HUDEP-2 (cell line): ENCODE results near the gene MMP20.

Experiments
- DNase-seq, 76 experiments: peaks; one replicate each; lab custom pipeline; 2025; ENCODE audit not compliant: unreplicated experiment in 76 of 76; lab: John Stamatoyannopoulos, UW

Gene MMP20

GRCh38 chr11:102592634-102593581 is 32.2 kb downstream of the MMP20 start:
- DNase-seq, result peak in 2 of 76 experiments; percentile 7 to 9

DNA sequence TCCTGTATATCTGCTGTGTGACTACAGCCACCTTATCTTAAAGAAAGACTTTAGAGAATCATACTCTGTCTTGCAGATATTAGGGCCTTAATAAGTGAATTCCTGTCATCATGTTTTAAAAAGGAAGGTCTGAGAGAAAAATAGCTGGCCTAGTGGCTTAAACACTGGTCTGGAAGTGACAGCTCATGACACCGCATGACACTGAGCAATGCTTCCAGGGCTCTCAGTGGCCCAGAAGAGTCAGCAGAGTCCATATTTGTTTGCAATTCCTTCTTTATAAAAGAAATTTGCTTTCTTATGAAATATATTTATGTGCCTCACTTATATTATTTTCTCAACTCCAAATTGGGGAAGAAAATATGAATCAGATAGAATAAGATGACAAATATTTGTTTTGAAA is 33.0 kb downstream of the MMP20 start:
- no peak for DNase-seq

GRCh38 chr11:102591160-102591718 is 33.9 kb downstream of the MMP20 start:
- DNase-seq, result no peak

- DNase-seq, result no peak
Measured at GRCh38 chr11:102590276-102591049, 34.7 kb downstream of the MMP20 start.

DNA sequence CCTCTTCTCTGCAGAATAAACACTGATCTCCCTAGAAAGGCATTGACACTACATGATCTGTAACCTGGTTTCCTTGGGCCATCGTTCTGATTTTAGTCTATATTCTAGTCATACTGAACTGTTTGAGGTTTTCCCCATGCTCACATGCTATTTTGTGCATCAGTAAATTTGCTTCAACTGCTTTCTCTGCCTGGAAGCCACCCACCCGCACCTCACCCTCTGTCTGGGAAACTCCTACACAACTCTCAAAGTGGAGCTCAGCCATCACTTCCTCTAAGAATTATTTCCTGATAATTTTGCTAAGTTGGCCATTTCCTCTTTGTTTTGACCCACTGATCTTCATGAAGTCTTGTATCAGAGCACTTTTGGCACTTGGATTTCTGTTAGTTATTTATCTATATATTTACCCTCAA is 36.1 kb downstream of the MMP20 start:
- no peak for DNase-seq

DNA sequence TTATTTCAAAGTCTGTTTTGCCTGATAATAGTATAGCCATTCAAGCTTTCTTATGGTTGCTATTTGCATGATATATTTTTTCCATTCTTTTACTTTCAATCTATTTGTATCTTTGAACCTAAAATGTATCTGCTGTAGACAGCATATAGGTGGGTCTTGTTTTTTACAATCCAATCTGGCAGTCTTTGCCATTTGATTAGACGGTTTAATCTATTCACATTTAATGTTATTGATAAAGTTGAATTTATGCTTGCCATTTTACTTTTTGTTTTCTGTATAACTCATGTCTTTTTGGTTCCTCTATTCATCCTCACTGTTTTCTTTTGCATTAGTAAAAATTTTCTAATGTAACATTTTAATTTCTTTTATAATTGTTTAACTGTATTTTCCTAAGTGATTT is 37.4 kb downstream of the MMP20 start:
- no peak for DNase-seq

DNA sequence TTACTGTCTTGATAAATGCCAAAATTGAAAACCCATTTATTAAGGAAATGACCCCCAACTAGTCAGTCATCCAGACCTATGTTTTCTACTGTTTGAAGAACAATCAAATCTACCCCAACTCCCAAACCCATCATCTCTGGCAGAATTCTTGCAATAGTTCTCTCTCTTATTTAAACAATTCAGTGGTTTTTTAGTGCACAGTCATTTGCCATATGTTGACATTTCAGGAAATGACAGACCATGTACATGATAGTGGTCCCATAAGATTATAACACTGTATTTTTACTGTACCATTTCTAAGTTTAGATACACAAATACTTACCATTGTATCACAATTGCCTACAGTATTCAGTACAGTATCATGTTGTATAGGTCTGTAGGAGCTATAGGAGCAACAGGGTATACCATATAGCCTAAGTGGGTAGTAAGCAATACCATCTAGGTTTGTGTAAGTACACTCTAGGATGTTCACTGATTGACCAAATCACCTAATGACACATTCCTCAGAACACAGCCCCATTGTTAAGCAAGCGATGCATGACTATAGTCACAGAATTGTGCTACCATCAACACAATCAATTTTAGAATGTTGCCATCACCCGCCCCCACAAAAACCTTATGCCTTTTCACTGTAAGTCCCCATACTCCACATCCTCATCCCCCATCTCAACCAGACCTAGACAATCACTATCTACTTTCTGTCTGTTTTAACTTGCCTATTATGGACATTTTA is 41.8 kb downstream of the MMP20 start:
- DNase-seq, result no peak

- DNase-seq, result no peak
Measured at GRCh38 chr11:102582140-102582539, 43.0 kb downstream of the MMP20 start.

- no peak for DNase-seq
Measured at GRCh38 chr11:102581066-102581465, 44.1 kb downstream of the MMP20 start.

- no peak for DNase-seq
Measured at GRCh38 chr11:102580185-102580951, 44.8 kb downstream of the MMP20 start.

DNA sequence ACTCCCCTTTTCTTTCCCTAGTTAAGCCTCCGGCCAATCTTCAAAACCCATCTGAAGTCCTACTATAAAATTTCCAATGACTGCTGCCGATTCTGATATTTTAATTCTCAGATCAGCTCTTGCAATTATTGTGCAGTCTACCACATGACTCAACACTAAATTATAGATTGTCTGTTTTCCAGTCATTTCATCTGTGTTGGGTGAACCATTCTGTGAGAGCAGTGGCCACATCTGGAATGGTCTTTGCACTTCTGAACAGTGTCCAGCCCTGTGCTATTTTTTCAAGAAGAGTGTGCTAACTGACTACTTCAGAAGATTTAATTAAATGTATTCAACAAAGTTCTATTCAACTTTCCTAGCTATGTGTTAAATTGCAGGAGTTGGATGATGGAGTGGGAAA is 47.4 kb downstream of the MMP20 start:
- no peak for DNase-seq

- no peak for DNase-seq
Measured at GRCh38 chr11:102577182-102577581, 48.0 kb downstream of the MMP20 start.

DNA sequence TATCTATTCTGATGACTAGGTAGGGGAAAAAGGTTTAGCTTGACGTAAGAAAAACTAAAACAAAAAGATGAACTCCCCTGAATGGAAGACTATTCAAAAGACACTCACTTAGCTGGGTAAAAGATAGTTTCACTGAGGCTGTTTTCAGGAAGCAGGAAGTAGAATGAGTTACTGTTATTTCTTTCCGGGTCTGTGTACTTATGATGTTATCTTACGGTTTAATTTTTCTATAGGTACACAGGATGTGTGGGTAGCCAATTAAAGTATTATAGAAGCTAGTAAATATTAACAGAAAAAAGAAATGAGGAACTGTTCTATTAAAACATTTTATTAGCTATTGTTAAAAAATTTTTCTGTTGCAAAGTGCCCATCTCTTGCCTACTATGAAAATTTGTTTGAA is 48.8 kb downstream of the MMP20 start:
- DNase-seq, result no peak

GRCh38 chr11:102575012-102575411 is 50.1 kb downstream of the MMP20 start:
- DNase-seq, result no peak

GRCh38 chr11:102573851-102574250 is 51.3 kb downstream of the MMP20 start:
- no peak for DNase-seq

DNA sequence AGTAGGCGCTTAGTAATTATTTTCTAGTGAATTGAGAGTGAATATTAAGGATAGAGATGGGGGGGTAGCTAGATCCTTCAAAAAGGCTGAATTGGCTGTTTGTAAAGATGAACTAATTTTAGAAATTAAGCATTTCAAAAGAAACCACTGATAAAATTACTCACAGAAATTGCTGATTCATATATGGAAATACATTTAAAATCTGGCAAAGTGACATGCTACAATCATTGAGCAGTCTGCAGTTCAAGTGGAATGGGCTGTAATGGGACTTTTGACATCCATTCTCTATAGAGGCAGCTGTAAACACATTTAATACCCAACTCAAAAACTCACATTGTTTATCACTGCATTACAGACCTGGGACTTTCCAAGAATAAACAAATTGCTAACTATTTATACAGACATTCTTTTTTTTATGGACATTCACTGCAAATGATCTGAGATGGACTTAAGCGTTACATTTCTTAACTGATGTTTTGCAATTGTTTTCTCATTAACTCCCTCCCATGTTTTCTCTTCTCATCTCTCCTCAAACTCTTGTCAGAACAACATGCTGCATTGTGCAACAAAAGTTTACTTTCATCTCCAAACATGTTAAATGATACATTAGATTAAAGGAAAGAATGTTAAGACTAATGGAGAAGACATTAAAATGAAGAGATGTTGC is 52.4 kb downstream of the MMP20 start:
- DNase-seq, result no peak

GRCh38 chr11:102568851-102569250 is 56.3 kb downstream of the MMP20 start:
- no peak for DNase-seq

DNA sequence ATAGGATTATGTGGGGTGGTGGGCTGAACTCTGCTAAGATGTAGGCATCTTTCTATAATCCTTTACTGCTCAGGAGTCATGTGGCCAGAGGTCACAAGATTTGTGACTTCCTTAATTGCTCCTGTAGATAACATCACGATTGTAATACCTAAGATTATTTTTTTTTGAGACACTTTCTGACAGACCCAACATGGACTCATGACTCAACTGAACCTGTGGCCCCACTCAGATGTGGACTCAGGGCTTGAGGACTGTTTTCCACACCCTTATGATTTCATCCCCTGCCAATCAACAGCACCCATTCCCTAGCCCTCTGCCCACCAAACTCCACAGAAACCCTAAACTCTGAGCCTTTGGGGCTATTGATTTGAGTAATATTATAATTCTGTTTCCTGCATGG is 59.0 kb downstream of the MMP20 start:
- no peak for DNase-seq

DNA sequence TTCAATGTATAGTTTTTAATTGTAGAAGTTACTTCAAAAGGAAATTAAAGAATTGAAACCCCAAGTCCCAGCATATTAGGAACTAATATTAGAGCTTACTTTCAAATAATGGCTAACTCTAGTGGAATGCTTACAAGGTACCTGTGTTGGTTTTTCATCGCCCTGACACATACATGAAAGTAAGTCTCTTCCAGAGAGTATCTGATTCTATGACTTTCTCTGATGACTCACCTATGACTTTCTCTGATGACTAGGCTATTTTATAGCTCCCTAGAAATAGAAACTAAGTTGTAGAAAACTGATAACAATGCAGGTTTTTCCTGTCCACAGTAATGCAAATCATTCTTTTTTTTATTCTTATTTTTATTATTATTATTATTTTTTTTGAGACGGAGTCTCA is 61.0 kb downstream of the MMP20 start:
- DNase-seq, result no peak

DNA sequence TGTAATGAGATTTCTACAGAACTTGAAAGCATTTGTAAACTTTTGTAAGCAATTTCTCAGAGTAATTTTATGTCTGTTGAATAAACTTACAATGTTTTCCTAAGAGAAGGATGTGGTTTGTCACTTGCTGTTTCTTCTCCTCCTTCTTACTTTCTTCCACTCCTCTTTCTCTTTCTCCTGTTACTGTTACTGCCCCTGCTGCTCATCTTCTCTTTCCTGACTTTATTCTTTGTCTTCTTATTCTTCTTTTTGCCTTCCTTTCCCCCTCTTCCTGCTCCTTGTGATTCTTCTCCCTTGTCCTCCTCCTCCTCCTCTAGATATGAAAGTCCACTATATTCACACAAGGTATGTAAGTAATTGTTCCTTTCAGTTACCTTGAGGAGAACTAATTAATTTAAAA is 63.5 kb downstream of the MMP20 start:
- DNase-seq, result no peak
